Omental fat pad (tissue), 4 donors: ENCODE measurements around the gene SYDE2. TPM values are rescaled to one million over a fixed set of nuclear protein-coding genes. Genes with fewer than 3 reads are reported as not detected.
"Not testable (repeated sequence)": the region's sequence is repeated elsewhere in the genome, so short reads cannot be mapped to it uniquely, and the experiment has no call there.

Experiments used
- ATAC-seq: fragments of 150-250 bp; one replicate; pipeline ENCODE4 v1.9.1; 2016; ENCODE audit warnings: mild to moderate bottlenecking, moderate library complexity; ENCODE audit not compliant: low FRiP score
- DNase-seq: peaks from one replicate; pipeline ENCODE4 v3.0.0-alpha.2; 2019; ENCODE audit warnings: low spot score
- CTCF ChIP-seq, 3 donors: fragments of 450-650 bp; IDR thresholded peaks; one replicate each; pipeline ENCODE4 v1.5.1; 2016 to 2017; ENCODE audit warnings: antibody characterized with exemption in 3 of 3, mild to moderate bottlenecking in 3 of 3, moderate library complexity in 2 of 3
- total RNA-seq, 4 donors: library from RNA; depleted of rRNA; stranded (reverse); fragments of >200 nt; gene quantifications; one replicate each; pipeline ENCODE4 v1.1.0, GENCODE V29; 2016

SYDE2 gene
- total RNA-seq, 4 donors from 2014 or later, result 5.2 to 9.4 (median 8.3) TPM

DNA sequence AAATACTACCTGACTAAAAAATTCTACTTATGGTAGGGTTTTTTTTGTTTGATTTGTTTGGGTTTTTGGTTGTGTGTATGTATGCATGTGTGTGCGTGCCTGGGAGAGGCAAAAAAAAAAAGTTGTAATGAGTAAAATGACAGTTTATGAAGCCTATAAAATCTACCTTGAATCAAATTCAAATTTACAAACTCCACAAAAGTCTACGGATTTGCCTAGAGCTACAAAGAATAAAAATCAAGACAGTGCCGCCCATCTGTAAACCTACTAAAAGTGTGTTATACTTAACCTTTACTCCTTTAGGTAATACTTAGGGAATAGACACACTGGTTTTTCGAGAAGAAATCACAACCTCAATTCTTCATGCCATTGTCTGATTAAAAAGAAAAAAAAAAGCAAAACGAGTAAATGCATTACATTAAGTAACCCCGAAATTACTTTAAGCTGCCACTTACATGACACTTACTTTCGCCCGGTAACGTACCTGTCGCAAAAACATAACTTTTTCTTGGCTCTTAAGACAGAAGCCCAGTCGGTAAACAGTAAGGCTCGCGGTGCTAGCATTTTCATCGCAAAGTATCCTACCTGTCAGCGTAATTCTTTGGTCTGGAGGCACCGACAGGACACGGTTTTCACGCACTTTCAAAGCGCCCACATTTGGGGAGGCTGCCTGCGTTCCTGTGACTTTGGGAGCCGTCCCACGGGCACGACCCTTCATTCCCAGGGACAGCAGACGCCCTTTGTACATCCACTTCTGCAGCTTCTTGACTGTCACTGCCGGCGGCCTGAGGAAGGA is 951 bp downstream of the SYDE2 start:
- DNase-seq (no peak), ATAC-seq (no peak)
- TF ChIP-seq CTCF (IDR thresholded peaks at IDR 0.05), result no peak

DNA sequence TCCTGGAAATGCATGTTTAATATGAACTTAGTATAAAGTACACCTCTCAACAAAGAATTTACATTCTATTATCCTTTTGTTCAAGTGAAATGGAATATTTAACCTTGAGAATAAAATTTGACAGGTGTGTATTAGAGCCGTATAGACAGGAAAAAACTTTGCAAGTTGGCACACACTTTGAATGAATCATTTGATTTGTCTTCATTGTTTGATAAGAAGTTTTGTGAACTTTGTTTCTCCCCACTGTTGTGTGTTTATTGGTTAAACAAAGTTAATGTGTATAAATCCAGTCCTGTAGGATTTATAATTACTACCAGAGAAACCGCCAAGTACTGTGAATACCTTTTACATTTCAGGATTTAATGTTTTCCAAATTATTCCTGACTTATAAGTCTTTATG is 2.0 kb downstream of the SYDE2 start:
- TF ChIP-seq CTCF (IDR thresholded peaks at IDR 0.05), result no peak
- ATAC-seq (no peak), DNase-seq (no peak)

GRCh38 chr1:85196358-85196757 is 4.5 kb downstream of the SYDE2 start:
- ATAC-seq (no peak), DNase-seq (no peak)
- TF ChIP-seq CTCF (IDR thresholded peaks at IDR 0.05), result no peak

DNA sequence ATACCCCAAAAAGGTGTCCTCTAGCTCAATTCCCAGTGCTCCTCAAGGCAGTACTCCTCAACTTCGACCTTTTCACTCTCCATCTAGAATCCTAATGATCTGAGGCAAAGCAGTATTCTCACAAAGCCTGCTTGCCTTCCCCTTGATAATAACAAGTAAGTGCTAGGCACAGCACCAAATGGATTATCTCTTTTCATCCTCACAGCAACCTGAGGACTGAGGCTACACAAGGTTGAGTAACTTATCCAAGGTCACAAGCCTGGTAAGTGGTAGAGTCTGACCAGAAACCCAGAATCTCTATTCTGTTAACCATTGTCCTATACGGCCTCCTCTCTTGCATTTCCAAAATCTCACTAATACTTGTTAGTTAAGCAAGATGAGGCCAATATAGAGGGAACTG is 5.1 kb downstream of the SYDE2 start:
- DNase-seq, result no peak
- TF ChIP-seq CTCF (IDR thresholded peaks at IDR 0.05), result no peak
- no peak for ATAC-seq

DNA sequence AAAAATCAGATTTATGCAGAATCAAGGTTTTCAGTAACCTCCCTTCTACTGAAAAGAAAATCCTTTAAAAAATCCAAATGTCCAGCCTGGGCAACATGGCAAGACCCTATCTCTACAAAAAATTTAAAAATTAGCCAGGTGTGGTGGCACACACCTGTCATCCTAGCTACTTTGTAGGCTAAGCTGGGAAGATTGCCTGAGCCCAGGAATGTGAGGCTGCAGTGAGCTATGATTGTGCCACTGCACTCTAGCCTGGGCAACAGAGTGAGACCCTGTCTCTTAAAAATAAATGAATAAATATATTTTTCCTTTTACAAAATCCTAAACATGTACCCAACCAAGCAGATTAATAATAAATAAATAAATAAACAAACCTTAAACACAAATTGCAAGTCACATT is 8.7 kb downstream of the SYDE2 start:
- DNase-seq, result not testable (repeated sequence)

GRCh38 chr1:85189120-85189519 is 11.7 kb downstream of the SYDE2 start:
- no peak for TF ChIP-seq CTCF (IDR thresholded peaks at IDR 0.05)
- no peak for ATAC-seq

More for the DNA sequence above, 8.7 kb downstream of the SYDE2 start:
- not testable (repeated sequence) for ATAC-seq

GRCh38 chr1:85188530-85188929 is 12.3 kb downstream of the SYDE2 start:
- no peak for DNase-seq
- TF ChIP-seq CTCF (IDR thresholded peaks at IDR 0.05), result no peak
- no peak for ATAC-seq

More at GRCh38 chr1:85189120-85189519, 11.7 kb downstream of the SYDE2 start:
- DNase-seq, result no peak

DNA sequence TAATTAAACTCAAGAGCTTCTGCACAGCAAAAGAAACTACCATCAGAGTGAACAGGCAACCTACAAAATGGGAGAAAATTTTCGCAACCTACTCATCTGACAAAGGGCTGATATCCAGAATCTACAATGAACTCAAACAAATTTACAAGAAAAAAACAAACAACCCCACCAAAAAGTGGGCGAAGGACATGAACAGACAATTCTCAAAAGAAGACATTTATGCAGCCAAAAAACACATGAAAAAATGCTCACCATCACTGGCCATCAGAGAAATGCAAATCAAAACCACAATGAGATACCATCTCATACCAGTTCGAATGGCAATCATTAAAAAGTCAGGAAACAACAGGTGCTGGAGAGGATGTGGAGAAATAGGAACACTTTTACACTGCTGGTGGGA is 13.8 kb downstream of the SYDE2 start:
- not testable (repeated sequence) for ATAC-seq, DNase-seq
